IMR-90 (cell line): ENCODE results near the gene DRAXIN. TPM values are rescaled to one million over a fixed set of nuclear protein-coding genes. Genes with fewer than 3 reads are reported as not detected.

Experiments
- ATAC-seq: fragments of 200-7000 bp; cut with Tn5 transposase; 2 replicates; pipeline ENCODE4 v1.9.1; 2020; ENCODE audit warnings: low read depth, mild to moderate bottlenecking, moderate library complexity
- BruUV-seq: library from RNA; stranded (reverse); fragments of 400-500 nt; replicated peaks from 2 replicates; lab custom pipeline; 2021; lab: Mats Ljungman, UMichigan
- CTCF ChIA-PET: fragments of 300-600 bp; formaldehyde crosslinking; extraction: SDS; loops from one replicate; lab custom pipeline; 2021; ENCODE audit warnings: antibody characterized with exemption; lab: Yijun Ruan, JAX
- POLR2A ChIA-PET: fragments of 300-600 bp; sonication (Branson Sonifier 250); formaldehyde crosslinking; loops from one replicate; lab custom pipeline; 2022; ENCODE audit warnings: antibody characterized with exemption; ENCODE audit not compliant: unreplicated experiment; lab: Charles Lee
- DNase-seq: peaks from one replicate; pipeline ENCODE4 v3.0.0; 2013
- H2AFZ ChIP-seq: replicated peaks from 2 replicates; pipeline ENCODE3; 2013; ENCODE audit warnings: low read length, mild to moderate bottlenecking; ENCODE audit not compliant: poor library complexity
- H2AK5ac ChIP-seq: 2 replicates; pipeline ENCODE4 v1.6.1; 2013; ENCODE audit warnings: low read depth, low read length, inconsistent platforms
- H2AK9ac ChIP-seq: replicated peaks from 2 replicates; pipeline ENCODE3; 2013; ENCODE audit warnings: mild to moderate bottlenecking, low read depth, low read length, moderate library complexity; ENCODE audit not compliant: poor library complexity
- H2BK120ac ChIP-seq: 2 replicates; pipeline ENCODE4 v1.6.1; 2013; ENCODE audit warnings: low read depth, low read length, inconsistent platforms
- H2BK15ac ChIP-seq: 3 replicates; pipeline ENCODE4 v1.6.1; 2013; ENCODE audit warnings: low read depth, low read length, inconsistent platforms
- H2BK20ac ChIP-seq: 2 replicates; pipeline ENCODE4 v1.6.1; 2013; ENCODE audit warnings: low read depth, mild to moderate bottlenecking, inconsistent platforms, low read length, moderate library complexity
- H2BK5ac ChIP-seq: 2 replicates; pipeline ENCODE4 v1.6.1; 2013; ENCODE audit warnings: mild to moderate bottlenecking, low read depth, low read length, inconsistent platforms; ENCODE audit not compliant: poor library complexity, severe bottlenecking
- H3K14ac ChIP-seq: replicated peaks from 2 replicates; pipeline ENCODE4 v1.6.1; 2013; ENCODE audit warnings: low read depth, low read length, inconsistent platforms
- H3K18ac ChIP-seq: 2 replicates; pipeline ENCODE4 v1.6.1; 2013; ENCODE audit warnings: low read depth, low read length, control low read depth
- H3K23ac ChIP-seq: 2 replicates; pipeline ENCODE4 v1.6.1; 2013; ENCODE audit warnings: low read depth, low read length, inconsistent platforms
- H3K27ac ChIP-seq: 2 replicates; pipeline ENCODE4 v1.5.1; 2013; ENCODE audit warnings: mild to moderate bottlenecking, control low read depth, low read length; ENCODE audit not compliant: insufficient read depth
- H3K27me3 ChIP-seq: 2 replicates; pipeline ENCODE4 v1.6.1; 2013; ENCODE audit warnings: low read length; ENCODE audit not compliant: control insufficient read depth, insufficient read depth
- H3K36me3 ChIP-seq: 2 replicates; pipeline ENCODE4 v1.6.1; 2013; ENCODE audit warnings: low read length, mixed read lengths; ENCODE audit not compliant: control insufficient read depth, insufficient read depth
- H3K4ac ChIP-seq: 2 replicates; pipeline ENCODE4 v1.6.1; 2013; ENCODE audit warnings: low read depth, low read length, inconsistent platforms
- H3K4me1 ChIP-seq: 2 replicates; pipeline ENCODE4 v1.6.1; 2013; ENCODE audit warnings: low read length, mixed read lengths; ENCODE audit not compliant: control insufficient read depth, insufficient read depth
- H3K4me2 ChIP-seq: 2 replicates; pipeline ENCODE4 v1.6.1; 2013; ENCODE audit warnings: low read depth, mild to moderate bottlenecking, control low read depth, low read length, moderate library complexity
- H3K4me3 ChIP-seq: 2 replicates; pipeline ENCODE4 v1.5.1; 2013; ENCODE audit warnings: low read depth, mild to moderate bottlenecking, control low read depth, low read length, moderate library complexity; ENCODE audit not compliant: insufficient read depth
- H3K56ac ChIP-seq: 2 replicates; pipeline ENCODE4 v1.6.1; 2013; ENCODE audit warnings: low read length, inconsistent platforms; ENCODE audit not compliant: insufficient read depth; ENCODE audit errors: extremely low read depth
- H3K79me1 ChIP-seq, 2 experiments: 2 replicates each; pipeline ENCODE4 v1.6.1; 2013; ENCODE audit warnings: low read length in 2 of 2, inconsistent platforms in 1 of 2, low read depth in 1 of 2
- H3K9ac ChIP-seq: 2 replicates; pipeline ENCODE4 v1.6.1; 2013; ENCODE audit warnings: low read depth, low read length, control low read depth
- H3K9me1 ChIP-seq: 2 replicates; pipeline ENCODE4 v1.6.1; 2013; ENCODE audit warnings: low read length, inconsistent platforms; ENCODE audit not compliant: insufficient read depth
- H3K9me3 ChIP-seq: 2 replicates; pipeline ENCODE4 v1.6.1; 2013; ENCODE audit warnings: low read length; ENCODE audit not compliant: control insufficient read depth, insufficient read depth
- H4K20me1 ChIP-seq: 2 replicates; pipeline ENCODE4 v1.6.1; 2013; ENCODE audit warnings: low read length, inconsistent platforms; ENCODE audit not compliant: insufficient read depth
- H4K5ac ChIP-seq: 2 replicates; pipeline ENCODE4 v1.6.1; 2013; ENCODE audit warnings: mild to moderate bottlenecking, low read depth, low read length, control low read depth
- H4K8ac ChIP-seq, 2 experiments: 2 replicates each; pipeline ENCODE4 v1.6.1; 2013; ENCODE audit warnings: low read depth in 2 of 2, low read length in 2 of 2, control low read depth in 1 of 2, inconsistent platforms in 1 of 2
- H4K91ac ChIP-seq: 2 replicates; pipeline ENCODE4 v1.6.1; 2013; ENCODE audit warnings: low read depth, low read length, inconsistent platforms; ENCODE audit not compliant: insufficient read depth
- BHLHE40 ChIP-seq: fragments of 150-350 bp; IDR thresholded peaks from 2 replicates; pipeline ENCODE4 v1.6.1; 2016; ENCODE audit warnings: mild to moderate bottlenecking, low read depth, low read length
- CEBPB ChIP-seq: IDR thresholded peaks from 2 replicates; pipeline ENCODE4 v1.6.1; 2012; ENCODE audit warnings: low read depth, low read length, improper control_type of control experiment
- CHD1 ChIP-seq: IDR thresholded peaks from 2 replicates; pipeline ENCODE4 v1.6.1; 2012; ENCODE audit warnings: low read depth, low read length, improper control_type of control experiment
- FOS ChIP-seq: fragments of 150-350 bp; IDR thresholded peaks from 2 replicates; pipeline ENCODE4 v1.6.1; 2016; ENCODE audit warnings: low read depth, low read length
- MAFK ChIP-seq: IDR thresholded peaks from 2 replicates; pipeline ENCODE4 v1.6.1; 2012; ENCODE audit warnings: low read depth, low read length, improper control_type of control experiment
- MAZ ChIP-seq: IDR thresholded peaks from 2 replicates; pipeline ENCODE4 v1.6.1; 2012; ENCODE audit warnings: low read depth, mild to moderate bottlenecking, low read length, improper control_type of control experiment, moderate library complexity, borderline replicate concordance
- MXI1 ChIP-seq: IDR thresholded peaks from 2 replicates; pipeline ENCODE4 v1.6.1; 2012; ENCODE audit warnings: low read depth, mild to moderate bottlenecking, low read length, moderate library complexity, borderline replicate concordance
- NFE2L2 ChIP-seq: fragments of 150-350 bp; IDR thresholded peaks from 2 replicates; pipeline ENCODE4 v1.6.1; 2016; ENCODE audit warnings: low read depth, mild to moderate bottlenecking, low read length
- POLR2A ChIP-seq: IDR thresholded peaks from 2 replicates; pipeline ENCODE4 v1.6.1; 2012; ENCODE audit warnings: mild to moderate bottlenecking, low read depth, low read length
- RAD21 ChIP-seq: IDR thresholded peaks from 2 replicates; pipeline ENCODE4 v1.6.1; 2012; ENCODE audit warnings: low read length, improper control_type of control experiment
- RCOR1 ChIP-seq: IDR thresholded peaks from 2 replicates; pipeline ENCODE4 v1.6.1; 2012; ENCODE audit warnings: mild to moderate bottlenecking, low read length, improper control_type of control experiment; ENCODE audit not compliant: insufficient replicate concordance
- RFX5 ChIP-seq: IDR thresholded peaks from 2 replicates; pipeline ENCODE4 v1.8.0; 2012; ENCODE audit warnings: low read depth, mild to moderate bottlenecking, low read length, moderate library complexity
- SMC3 ChIP-seq: fragments of 150-350 bp; IDR thresholded peaks from 2 replicates; pipeline ENCODE4 v1.6.1; 2016; ENCODE audit warnings: low read depth, mild to moderate bottlenecking, antibody characterized with exemption, low read length, moderate library complexity
- whole genome bisulfite sequencing, 2 experiments: methylation state at CpG; one replicate each; pipeline versions ENCODE4 v1.1.5 to v1.1.7; 2013; ENCODE audit warnings: missing lambda C conversion rate in 2 of 2; ENCODE audit not compliant: insufficient read length in 1 of 2; ENCODE audit errors: extremely low coverage in 2 of 2; 5-methylcytosine and 5-hydroxymethylcytosine counted together
- dilution Hi-C: fragments of 300-500 bp; cut with HindIII; formaldehyde crosslinking; loops from one replicate; pipeline ENCODE4 v1.14.3; 2018; ENCODE audit warnings: low sequenced_read_pairs; ENCODE audit not compliant: unreplicated experiment
- in situ Hi-C: fragments of 300-500 bp; cut with MboI; formaldehyde crosslinking; loops from 3 replicates; pipeline ENCODE4 v1.14.3; 2019; ENCODE audit warnings: low sequenced_read_pairs, inconsistent platforms, mixed read lengths
- intact Hi-C: fragments of 100-400 bp; cut with micrococcal nuclease; formaldehyde crosslinking; loops from 2 replicates; pipeline ENCODE4 v1.10.0; 2022
- polyA plus RNA-seq, 3 experiments: library from polyadenylated mRNA; depleted of rRNA; stranded (reverse); fragments of >200 nt; gene quantifications; 2 replicates each; pipeline ENCODE4 v1.2.3, GENCODE V29; 2012; ENCODE audit warnings: low replicate concordance in 1 of 3
- total RNA-seq: library from RNA; depleted of rRNA; stranded (reverse); fragments of >200 nt; gene quantifications from 2 replicates; pipeline ENCODE4 v1.2.3, GENCODE V29; 2012
- TF ChIP-seq, protein P1 (sequence below): conservative IDR thresholded peaks from 2 replicates; pipeline ENCODE4 v1.5.1; 2012; ENCODE audit warnings: mild to moderate bottlenecking, low read depth, low read length, improper control_type of control experiment
- TF ChIP-seq, protein P2 (sequence below): fragments of 150-350 bp; IDR thresholded peaks from 2 replicates; pipeline ENCODE4 v1.6.1; 2016; ENCODE audit warnings: low read depth, mild to moderate bottlenecking, low read length, moderate library complexity, borderline replicate concordance
- TF ChIP-seq, protein P3 (sequence below): fragments of 150-350 bp; IDR thresholded peaks from 2 replicates; pipeline ENCODE4 v1.6.1; 2017; ENCODE audit warnings: mild to moderate bottlenecking, antibody characterized with exemption, low read length, low read depth

Gene DRAXIN
- total and polyA plus RNA-seq, 2 of the 4 experiments (the other 2 are of a cell fraction), result under 0.01 to 0.02 TPM

DNA sequence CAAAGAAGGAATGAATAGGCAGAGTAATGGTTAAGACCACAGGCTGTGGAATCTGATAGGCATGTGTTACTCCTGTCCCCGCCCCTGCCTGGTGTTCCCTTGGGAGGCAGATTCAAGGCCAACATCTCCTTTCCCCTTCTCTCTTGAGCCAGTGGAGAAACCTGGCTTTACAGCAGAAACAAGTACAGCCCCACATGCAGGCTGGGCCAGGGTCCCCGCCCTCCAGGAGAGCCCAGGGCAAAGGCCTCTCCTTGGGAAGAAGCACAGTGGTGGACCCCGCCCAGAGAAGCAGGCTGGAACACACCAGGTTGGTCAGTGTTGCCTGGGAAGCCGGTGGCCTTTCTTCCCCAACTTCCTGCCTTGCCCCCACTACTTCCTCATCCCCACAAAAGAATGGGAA is 77.3 kb downstream of the DRAXIN start:
- ATAC-seq (no peak; the same call in 1 of the 2 replicates), DNase-seq (no peak)
- no peak overlapping the region for H4K91ac ChIP-seq
- H2BK20ac ChIP-seq, result no peak overlapping the region
- no peak overlapping the region for H3K56ac ChIP-seq
- no peak overlapping the region for H3K4me3 ChIP-seq
- no CpG with 5 or more reads among the region's 4 CpGs for WGBS, 2 experiments
- H3K14ac ChIP-seq, result no peak overlapping the region
- dilution Hi-C loops (no loop called here), intact Hi-C loops (no loop called here), in situ Hi-C loops (no loop called here)
- peak overlapping the region; percentile 67 for H2AFZ ChIP-seq
- H2BK120ac ChIP-seq, result no peak overlapping the region
- BruUV-seq, result no TSS peak
- no peak overlapping the region for H3K18ac ChIP-seq
- TF ChIP-seq, protein P1, sequence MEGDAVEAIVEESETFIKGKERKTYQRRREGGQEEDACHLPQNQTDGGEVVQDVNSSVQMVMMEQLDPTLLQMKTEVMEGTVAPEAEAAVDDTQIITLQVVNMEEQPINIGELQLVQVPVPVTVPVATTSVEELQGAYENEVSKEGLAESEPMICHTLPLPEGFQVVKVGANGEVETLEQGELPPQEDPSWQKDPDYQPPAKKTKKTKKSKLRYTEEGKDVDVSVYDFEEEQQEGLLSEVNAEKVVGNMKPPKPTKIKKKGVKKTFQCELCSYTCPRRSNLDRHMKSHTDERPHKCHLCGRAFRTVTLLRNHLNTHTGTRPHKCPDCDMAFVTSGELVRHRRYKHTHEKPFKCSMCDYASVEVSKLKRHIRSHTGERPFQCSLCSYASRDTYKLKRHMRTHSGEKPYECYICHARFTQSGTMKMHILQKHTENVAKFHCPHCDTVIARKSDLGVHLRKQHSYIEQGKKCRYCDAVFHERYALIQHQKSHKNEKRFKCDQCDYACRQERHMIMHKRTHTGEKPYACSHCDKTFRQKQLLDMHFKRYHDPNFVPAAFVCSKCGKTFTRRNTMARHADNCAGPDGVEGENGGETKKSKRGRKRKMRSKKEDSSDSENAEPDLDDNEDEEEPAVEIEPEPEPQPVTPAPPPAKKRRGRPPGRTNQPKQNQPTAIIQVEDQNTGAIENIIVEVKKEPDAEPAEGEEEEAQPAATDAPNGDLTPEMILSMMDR, result no peak
- TF ChIP-seq RFX5, result no peak
- TF ChIP-seq, protein P2, sequence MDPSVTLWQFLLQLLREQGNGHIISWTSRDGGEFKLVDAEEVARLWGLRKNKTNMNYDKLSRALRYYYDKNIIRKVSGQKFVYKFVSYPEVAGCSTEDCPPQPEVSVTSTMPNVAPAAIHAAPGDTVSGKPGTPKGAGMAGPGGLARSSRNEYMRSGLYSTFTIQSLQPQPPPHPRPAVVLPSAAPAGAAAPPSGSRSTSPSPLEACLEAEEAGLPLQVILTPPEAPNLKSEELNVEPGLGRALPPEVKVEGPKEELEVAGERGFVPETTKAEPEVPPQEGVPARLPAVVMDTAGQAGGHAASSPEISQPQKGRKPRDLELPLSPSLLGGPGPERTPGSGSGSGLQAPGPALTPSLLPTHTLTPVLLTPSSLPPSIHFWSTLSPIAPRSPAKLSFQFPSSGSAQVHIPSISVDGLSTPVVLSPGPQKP, result no peak
- no peak for TF ChIP-seq RAD21
- no peak for TF ChIP-seq POLR2A
- no peak for TF ChIP-seq FOS
- no peak for TF ChIP-seq RCOR1
- TF ChIP-seq NFE2L2, result no peak
- no peak for TF ChIP-seq BHLHE40
- no peak for TF ChIP-seq MXI1
- no peak for TF ChIP-seq CEBPB
- TF ChIP-seq, protein P3, sequence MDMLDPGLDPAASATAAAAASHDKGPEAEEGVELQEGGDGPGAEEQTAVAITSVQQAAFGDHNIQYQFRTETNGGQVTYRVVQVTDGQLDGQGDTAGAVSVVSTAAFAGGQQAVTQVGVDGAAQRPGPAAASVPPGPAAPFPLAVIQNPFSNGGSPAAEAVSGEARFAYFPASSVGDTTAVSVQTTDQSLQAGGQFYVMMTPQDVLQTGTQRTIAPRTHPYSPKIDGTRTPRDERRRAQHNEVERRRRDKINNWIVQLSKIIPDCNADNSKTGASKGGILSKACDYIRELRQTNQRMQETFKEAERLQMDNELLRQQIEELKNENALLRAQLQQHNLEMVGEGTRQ, result no peak
- no peak for TF ChIP-seq CHD1
- no peak for TF ChIP-seq MAZ
- TF ChIP-seq SMC3, result no peak
- no peak for TF ChIP-seq MAFK
- no peak overlapping the region for H3K4me2 ChIP-seq
- CTCF ChIA-PET, result interaction anchor here (0.7 kb wide), 1 partner anchor 56 kb away, joined by 11 read pairs; no protein-coding TSS in a partner anchor
- no peak overlapping the region for H3K27ac ChIP-seq
- H3K27me3 ChIP-seq, result peaks cover 19% of the 10 kb centered on the region
- H2BK15ac ChIP-seq, result no peak overlapping the region
- no peak overlapping the region for H3K23ac ChIP-seq
- H3K36me3 ChIP-seq, result no peaks in the 10 kb centered on the region
- no peaks in the 10 kb centered on the region for H4K20me1 ChIP-seq
- no peak overlapping the region for H2BK5ac ChIP-seq
- H3K9me3 ChIP-seq, result no peaks in the 10 kb centered on the region
- no peak overlapping the region for H4K8ac ChIP-seq
- H2AK5ac ChIP-seq, result no peak overlapping the region
- no peak overlapping the region for H3K4ac ChIP-seq
- no peak overlapping the region for H4K5ac ChIP-seq
- no peak overlapping the region for H3K9ac ChIP-seq
- no peaks in the 10 kb centered on the region for H3K9me1 ChIP-seq
- no peaks in the 10 kb centered on the region for H3K4me1 ChIP-seq
- no peaks in the 10 kb centered on the region for H3K79me1 ChIP-seq
- POLR2A ChIA-PET, result no interaction called here
- no peak overlapping the region for H2AK9ac ChIP-seq
